Measurements from ENCODE around the gene PLTP.
A peak's percentile ranks its signal among the peaks of the same experiment; 100 is the strongest.
"Not testable (repeated sequence)": the region's sequence is repeated elsewhere in the genome, so short reads cannot be mapped to it uniquely, and the experiment has no call there.

PLTP gene

DNA sequence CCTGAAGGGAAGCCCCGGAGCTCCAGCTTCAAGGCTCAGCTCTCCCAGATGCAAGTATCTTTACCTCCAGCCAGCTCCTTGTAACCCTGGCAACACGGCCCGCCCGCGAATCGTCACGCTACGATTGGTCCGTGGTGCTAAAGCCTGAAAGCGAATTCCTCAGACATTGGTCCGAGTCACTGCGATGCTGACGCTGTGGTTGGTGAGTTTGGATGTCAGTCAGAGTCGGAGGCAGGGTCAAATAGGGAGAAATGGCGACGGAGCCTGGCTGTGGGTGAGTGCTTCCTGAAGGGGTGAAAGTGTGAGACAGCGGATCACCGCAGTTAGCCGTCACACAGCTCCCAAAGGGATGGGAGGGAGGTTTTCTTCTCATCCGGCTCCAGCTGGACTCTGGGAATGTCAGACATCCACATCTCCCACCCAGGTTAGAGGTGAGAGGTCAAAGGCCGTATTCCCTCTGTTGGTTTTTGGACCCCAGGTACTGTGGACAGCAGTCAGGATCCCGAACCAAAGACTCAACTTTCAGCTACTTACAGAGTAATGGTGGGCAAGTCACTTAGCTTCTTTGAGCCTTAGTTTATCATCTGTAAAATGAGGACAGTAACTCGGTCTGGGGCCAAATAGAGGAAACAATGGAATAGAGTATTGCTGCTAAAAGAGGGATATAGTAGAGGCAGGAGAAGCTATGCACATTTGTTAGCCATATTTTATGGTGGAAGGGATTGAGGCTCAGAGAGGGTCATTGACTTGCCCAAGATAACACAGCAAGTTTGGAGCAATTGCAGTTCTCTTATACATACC, 30.8 kb downstream of the PLTP start, which contains the start of gene ZSWIM1:
Gene ZSWIM1, plus strand, starts transcription at position 240 of the 801 bp plus-strand sequence. CDS start 1,366 bp downstream, outside the sequence.
- peak within 1 kb of the TSS; percentile 81 for H3K4me2 ChIP-seq (ENCODE audit: insufficient read depth, low read length, poor library complexity, severe bottlenecking)
- no peak within 1 kb of the TSS for H3K4ac ChIP-seq (ENCODE audit: low read length)
- H3K18ac ChIP-seq (ENCODE audit: low read length): peak within 1 kb of the TSS; percentile 88
- WGBS, 2 donors (ENCODE audit: extremely low coverage in 2 of 2, insufficient read length in 2 of 2, insufficient replicate concordance in 1 of 2): no CpG with 5 or more reads among the region's 23 CpGs
- H3K27me3 ChIP-seq (ENCODE audit: control insufficient read depth in 3 of 3, insufficient read depth in 3 of 3, low read depth in 1 of 3, low read length in 3 of 3): no peaks in the 10 kb centered on the region
- H2BK5ac ChIP-seq (ENCODE audit: low read length): no peak within 1 kb of the TSS
- DNase-seq (ENCODE audit: low spot score): peak; percentile 99
- peaks cover 21 to 51% of the 10 kb centered on the region in 2 donors for H3K36me3 ChIP-seq (replicated peaks in 1 of 2; ENCODE audit: control insufficient read depth in 2 of 2, insufficient read depth in 2 of 2, low read length in 2 of 2)
- H2AFZ ChIP-seq (ENCODE audit: low read length): peak within 1 kb of the TSS; percentile 83
- peaks cover 1% of the 10 kb centered on the region for H3K79me1 ChIP-seq (ENCODE audit: low read depth, low read length)
- no peak within 1 kb of the TSS for H3K14ac ChIP-seq (ENCODE audit: low read length)
- H3K23ac ChIP-seq (ENCODE audit: low read depth, low read length, poor library complexity): no peak within 1 kb of the TSS
- peak within 1 kb of the TSS; percentile 77 to 95 for H3K4me3 ChIP-seq (ENCODE audit: low read length in 2 of 2)
- H3K9me3 ChIP-seq (replicated peaks in 1 of 2; ENCODE audit: control insufficient read depth in 2 of 2, insufficient read depth in 1 of 2, low read depth in 1 of 2, low read length in 2 of 2): peaks cover 0 to 1% of the 10 kb centered on the region in 2 donors
- H2AK5ac ChIP-seq (ENCODE audit: low read depth, low read length): no peak within 1 kb of the TSS
- no peak within 1 kb of the TSS for H2BK12ac ChIP-seq (ENCODE audit: low read length)
- peak within 1 kb of the TSS; percentile 87 for H3K9ac ChIP-seq (ENCODE audit: low read depth, low read length, poor library complexity)
- H4K91ac ChIP-seq (ENCODE audit: low read depth, low read length, poor library complexity): no peak within 1 kb of the TSS
- peaks cover 0 to 3% of the 10 kb centered on the region in 2 donors for H3K4me1 ChIP-seq (ENCODE audit: control insufficient read depth in 2 of 2, insufficient read depth in 1 of 2, low read depth in 1 of 2, low read length in 2 of 2)
- peak within 1 kb of the TSS; percentile 70 for H3K27ac ChIP-seq (replicated peaks; ENCODE audit: low read length)
- H2BK120ac ChIP-seq (ENCODE audit: low read depth, low read length): no peak within 1 kb of the TSS
- H2BK15ac ChIP-seq (ENCODE audit: low read length): no peak within 1 kb of the TSS
- no peak within 1 kb of the TSS for H4K8ac ChIP-seq (ENCODE audit: low read depth, low read length)

DNA sequence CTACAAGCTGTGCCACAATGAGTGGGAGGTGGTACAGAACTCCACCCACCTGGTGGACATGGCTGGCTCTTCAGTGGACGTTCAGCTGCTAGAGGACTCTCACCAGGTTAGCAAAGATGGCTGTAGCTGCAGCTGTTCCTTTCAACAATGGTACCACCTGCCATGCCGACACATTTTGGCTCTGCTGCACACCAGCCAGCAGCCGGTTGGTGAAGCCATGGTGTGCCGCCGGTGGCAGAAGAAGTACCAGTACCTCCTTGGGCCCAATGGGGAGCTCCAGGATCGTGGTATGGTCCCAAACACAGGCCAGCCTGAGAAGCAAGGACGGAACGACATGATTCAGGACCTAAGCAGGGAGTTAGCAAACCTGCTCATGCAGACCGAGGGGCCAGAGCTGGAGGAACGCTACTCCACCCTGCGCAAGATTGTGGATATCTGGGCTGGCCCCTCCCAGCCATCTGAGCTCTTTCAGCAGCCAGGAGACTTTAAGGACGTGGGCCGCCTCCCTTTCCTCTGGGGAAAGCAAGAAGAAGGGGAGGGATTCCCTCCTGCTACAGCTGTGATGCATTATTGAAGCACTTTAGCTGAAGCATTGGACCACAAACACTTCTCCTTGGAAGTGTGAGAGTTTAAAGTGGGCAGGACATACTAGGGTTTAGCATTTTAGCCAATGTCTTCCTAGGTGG, 33.7 kb downstream of the PLTP start:
- peaks cover 1% of the 10 kb centered on the region for H3K79me1 ChIP-seq (ENCODE audit: low read depth, low read length)
- no peak for DNase-seq (ENCODE audit: low spot score)
- peaks cover 10 to 30% of the 10 kb centered on the region in 2 donors for H3K36me3 ChIP-seq (replicated peaks in 1 of 2; ENCODE audit: control insufficient read depth in 2 of 2, insufficient read depth in 2 of 2, low read length in 2 of 2)
- H3K4me1 ChIP-seq (ENCODE audit: control insufficient read depth in 2 of 2, insufficient read depth in 1 of 2, low read depth in 1 of 2, low read length in 2 of 2): peaks cover 0 to 3% of the 10 kb centered on the region in 2 donors
- H2BK5ac ChIP-seq (ENCODE audit: low read length): no peak overlapping the region
- H3K4me2 ChIP-seq (ENCODE audit: insufficient read depth, low read length, poor library complexity, severe bottlenecking): no peak overlapping the region
- peak overlapping the region; percentile 19 for H4K8ac ChIP-seq (ENCODE audit: low read depth, low read length)
- H3K23ac ChIP-seq (ENCODE audit: low read depth, low read length, poor library complexity): no peak overlapping the region
- no peak overlapping the region for H2AK5ac ChIP-seq (ENCODE audit: low read depth, low read length)
- no peaks in the 10 kb centered on the region for H3K9me3 ChIP-seq (replicated peaks in 1 of 2; ENCODE audit: control insufficient read depth in 2 of 2, insufficient read depth in 1 of 2, low read depth in 1 of 2, low read length in 2 of 2)
- no peak overlapping the region for H3K4ac ChIP-seq (ENCODE audit: low read length)
- H3K27me3 ChIP-seq (ENCODE audit: control insufficient read depth in 3 of 3, insufficient read depth in 3 of 3, low read depth in 1 of 3, low read length in 3 of 3): no peaks in the 10 kb centered on the region
- no peak overlapping the region for H2AFZ ChIP-seq (ENCODE audit: low read length)
- no peak overlapping the region for H2BK12ac ChIP-seq (ENCODE audit: low read length)
- no peak overlapping the region for H3K27ac ChIP-seq (replicated peaks; ENCODE audit: low read length)
- whole genome bisulfite sequencing, 2 donors (ENCODE audit: extremely low coverage in 2 of 2, insufficient read length in 2 of 2, insufficient replicate concordance in 1 of 2): no CpG with 5 or more reads among the region's 13 CpGs
- no peak overlapping the region for H2BK120ac ChIP-seq (ENCODE audit: low read depth, low read length)
- H2BK15ac ChIP-seq (ENCODE audit: low read length): no peak overlapping the region
- H3K4me3 ChIP-seq (ENCODE audit: low read length in 2 of 2): no peak overlapping the region
- H3K18ac ChIP-seq (ENCODE audit: low read length): no peak overlapping the region
- H4K91ac ChIP-seq (ENCODE audit: low read depth, low read length, poor library complexity): no peak overlapping the region
- H3K14ac ChIP-seq (ENCODE audit: low read length): no peak overlapping the region
- H3K9ac ChIP-seq (ENCODE audit: low read depth, low read length, poor library complexity): no peak overlapping the region

DNA sequence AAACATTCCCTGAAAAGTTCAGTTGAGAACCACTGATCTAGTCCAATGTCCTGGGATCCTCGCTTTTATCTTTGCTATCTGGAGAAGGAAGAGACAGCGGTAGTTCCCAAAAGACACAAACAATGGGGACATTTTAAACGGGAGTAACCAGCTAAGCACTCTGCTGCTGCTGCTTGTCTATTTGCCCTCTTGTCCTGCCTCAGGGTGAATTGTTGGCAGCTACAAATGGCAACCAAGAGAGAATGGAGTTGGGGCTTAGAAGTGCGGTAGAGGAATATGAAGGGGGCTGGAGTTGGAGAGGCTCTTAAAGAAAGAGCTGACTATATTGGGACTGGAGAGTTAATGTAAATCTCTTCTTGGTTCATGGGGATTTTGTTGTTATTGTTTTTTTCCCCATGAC, 37.4 kb downstream of the PLTP start:
- no peak overlapping the region for H3K4me2 ChIP-seq (ENCODE audit: insufficient read depth, low read length, poor library complexity, severe bottlenecking)
- H3K27ac ChIP-seq (replicated peaks; ENCODE audit: low read length): no peak overlapping the region
- H3K18ac ChIP-seq (ENCODE audit: low read length): no peak overlapping the region
- H3K36me3 ChIP-seq (replicated peaks in 1 of 2; ENCODE audit: control insufficient read depth in 2 of 2, insufficient read depth in 2 of 2, low read length in 2 of 2): peaks cover 3 to 21% of the 10 kb centered on the region in 2 donors
- H4K8ac ChIP-seq (ENCODE audit: low read depth, low read length): no peak overlapping the region
- H3K9me3 ChIP-seq (replicated peaks in 1 of 2; ENCODE audit: control insufficient read depth in 2 of 2, insufficient read depth in 1 of 2, low read depth in 1 of 2, low read length in 2 of 2): no peaks in the 10 kb centered on the region
- no peaks in the 10 kb centered on the region for H3K4me1 ChIP-seq (ENCODE audit: control insufficient read depth in 2 of 2, insufficient read depth in 1 of 2, low read depth in 1 of 2, low read length in 2 of 2)
- no peak overlapping the region for H2BK5ac ChIP-seq (ENCODE audit: low read length)
- peaks cover 1% of the 10 kb centered on the region for H3K79me1 ChIP-seq (ENCODE audit: low read depth, low read length)
- no peak overlapping the region for H3K4ac ChIP-seq (ENCODE audit: low read length)
- H3K27me3 ChIP-seq (ENCODE audit: control insufficient read depth in 3 of 3, insufficient read depth in 3 of 3, low read depth in 1 of 3, low read length in 3 of 3): no peaks in the 10 kb centered on the region
- no peak overlapping the region for H3K9ac ChIP-seq (ENCODE audit: low read depth, low read length, poor library complexity)
- H2BK120ac ChIP-seq (ENCODE audit: low read depth, low read length): no peak overlapping the region
- H2AK5ac ChIP-seq (ENCODE audit: low read depth, low read length): no peak overlapping the region
- no peak overlapping the region for H3K4me3 ChIP-seq (ENCODE audit: low read length in 2 of 2)
- no CpG with 5 or more reads among the region's 4 CpGs for WGBS, 2 donors (ENCODE audit: extremely low coverage in 2 of 2, insufficient read length in 2 of 2, insufficient replicate concordance in 1 of 2)
- no peak for DNase-seq (ENCODE audit: low spot score)
- H4K91ac ChIP-seq (ENCODE audit: low read depth, low read length, poor library complexity): no peak overlapping the region
- H2BK12ac ChIP-seq (ENCODE audit: low read length): no peak overlapping the region
- no peak overlapping the region for H3K14ac ChIP-seq (ENCODE audit: low read length)
- H2AFZ ChIP-seq (ENCODE audit: low read length): no peak overlapping the region
- H2BK15ac ChIP-seq (ENCODE audit: low read length): no peak overlapping the region
- H3K23ac ChIP-seq (ENCODE audit: low read depth, low read length, poor library complexity): no peak overlapping the region

DNA sequence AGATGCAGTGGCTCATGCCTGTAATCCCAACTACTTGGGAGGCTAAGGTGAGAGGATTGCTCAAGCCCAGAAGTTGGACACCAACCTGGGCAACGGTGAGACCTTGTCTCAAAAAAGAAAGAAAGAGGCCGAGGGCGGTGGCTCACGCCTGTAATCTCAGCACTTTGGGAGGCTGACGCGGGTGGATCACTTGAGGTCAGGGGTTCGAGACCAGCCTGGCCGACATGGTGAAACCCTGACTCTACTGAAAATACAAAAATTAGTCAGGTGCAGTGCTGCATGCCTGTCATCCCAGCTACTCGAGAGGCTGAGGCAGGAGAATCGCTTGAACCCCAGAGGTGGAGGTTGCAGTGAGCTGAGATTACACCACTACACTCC, 37.9 kb downstream of the PLTP start:
- H3K4me3 ChIP-seq (ENCODE audit: low read length in 2 of 2); H3K27ac ChIP-seq (replicated peaks; ENCODE audit: low read length); H3K14ac ChIP-seq (ENCODE audit: low read length); H2AK5ac ChIP-seq (ENCODE audit: low read depth, low read length); H2BK120ac ChIP-seq (ENCODE audit: low read depth, low read length); H3K23ac ChIP-seq (ENCODE audit: low read depth, low read length, poor library complexity); H4K91ac ChIP-seq (ENCODE audit: low read depth, low read length, poor library complexity); H3K4ac ChIP-seq (ENCODE audit: low read length); DNase-seq (ENCODE audit: low spot score); H2BK5ac ChIP-seq (ENCODE audit: low read length); H4K8ac ChIP-seq (ENCODE audit: low read depth, low read length); H3K27me3 ChIP-seq (ENCODE audit: control insufficient read depth in 3 of 3, insufficient read depth in 3 of 3, low read depth in 1 of 3, low read length in 3 of 3); H3K4me1 ChIP-seq (ENCODE audit: control insufficient read depth in 2 of 2, insufficient read depth in 1 of 2, low read depth in 1 of 2, low read length in 2 of 2); H3K79me1 ChIP-seq (ENCODE audit: low read depth, low read length); H3K9me3 ChIP-seq (replicated peaks in 1 of 2; ENCODE audit: control insufficient read depth in 2 of 2, insufficient read depth in 1 of 2, low read depth in 1 of 2, low read length in 2 of 2); H3K4me2 ChIP-seq (ENCODE audit: insufficient read depth, low read length, poor library complexity, severe bottlenecking); H2BK12ac ChIP-seq (ENCODE audit: low read length); H2BK15ac ChIP-seq (ENCODE audit: low read length); H3K9ac ChIP-seq (ENCODE audit: low read depth, low read length, poor library complexity); H2AFZ ChIP-seq (ENCODE audit: low read length); H3K18ac ChIP-seq (ENCODE audit: low read length): not testable (repeated sequence)
- H3K36me3 ChIP-seq (replicated peaks in 1 of 2; ENCODE audit: control insufficient read depth in 2 of 2, insufficient read depth in 2 of 2, low read length in 2 of 2): peaks cover 3 to 21% of the 10 kb centered on the region in 2 donors
- WGBS, 2 donors (ENCODE audit: extremely low coverage in 2 of 2, insufficient read length in 2 of 2, insufficient replicate concordance in 1 of 2): no CpG with 5 or more reads among the region's 10 CpGs
